GM12878 (cell line): ENCODE results near the gene VMAC. TPM values are rescaled to one million over a fixed set of nuclear protein-coding genes. Genes with fewer than 3 reads are reported as not detected.

Source experiments
- ATAC-seq: fragments of 200-7000 bp; cut with Tn5 transposase; 3 replicates; pipeline ENCODE4 v1.9.1; 2020; ENCODE audit warnings: mild to moderate bottlenecking, moderate library complexity
- BruUV-seq: library from RNA; stranded (reverse); fragments of 400-500 nt; replicated peaks from 2 replicates; lab custom pipeline; 2021; lab: Mats Ljungman, UMichigan
- CTCF ChIA-PET: fragments of 300-600 bp; sonication (Branson Sonifier 250); formaldehyde crosslinking; extraction: SDS; loops from one replicate; lab custom pipeline; 2021; ENCODE audit warnings: inconsistent platforms; lab: Yijun Ruan, JAX
- POLR2A ChIA-PET: fragments of 350-600 bp; formaldehyde crosslinking; extraction: SDS; loops from one replicate; lab custom pipeline; 2021; ENCODE audit warnings: inconsistent platforms; lab: Charles Lee
- RAD21 ChIA-PET: fragments of 300-600 bp; sonication (Branson Sonifier 250); formaldehyde crosslinking; loops from one replicate; lab custom pipeline; 2023; ENCODE audit warnings: antibody characterized with exemption; ENCODE audit not compliant: unreplicated experiment; lab: Charles Lee
- SMC1A ChIA-PET: fragments of 300-600 bp; sonication (Branson Sonifier 250); formaldehyde crosslinking; loops from one replicate; lab custom pipeline; 2023; ENCODE audit not compliant: unreplicated experiment, uncharacterized antibody; lab: Charles Lee
- DNase-seq: peaks from one replicate; pipeline ENCODE4 v3.0.0-alpha.2; 2011; ENCODE audit warnings: low read depth, low spot score
- FAIRE-seq: peaks from 3 replicates; lab custom pipeline; 2011; peaks lifted over from hg19 to GRCh38; lab: Jason Lieb, UNC
- H2AFZ ChIP-seq: 2 replicates; pipeline ENCODE4 v1.6.0; 2011; ENCODE audit warnings: low read depth, low read length, control low read depth; ENCODE audit not compliant: control insufficient read depth
- H3K27ac ChIP-seq: 2 replicates; pipeline ENCODE4 v1.5.1; 2011; ENCODE audit warnings: control low read depth; ENCODE audit not compliant: control insufficient read depth, insufficient read depth
- H3K27me3 ChIP-seq, 2 experiments: replicated peaks in 1 of 2; 2 replicates each; pipeline versions ENCODE4 v1.6.0 to v1.6.1; 2011; ENCODE audit warnings: low read length in 1 of 2; ENCODE audit not compliant: control insufficient read depth in 2 of 2, insufficient read depth in 2 of 2
- H3K36me3 ChIP-seq, 2 experiments: 2 replicates each; pipeline ENCODE4 v1.5.1; 2011; ENCODE audit warnings: low read length in 1 of 2; ENCODE audit not compliant: control insufficient read depth in 2 of 2, insufficient read depth in 2 of 2
- H3K4me1 ChIP-seq: 2 replicates; pipeline ENCODE4 v1.6.1; 2011; ENCODE audit warnings: mild to moderate bottlenecking, low read length, moderate library complexity, mixed read lengths; ENCODE audit not compliant: control insufficient read depth, insufficient read depth
- H3K4me2 ChIP-seq: 2 replicates; pipeline ENCODE4 v1.6.0; 2011; ENCODE audit warnings: control low read depth; ENCODE audit not compliant: control insufficient read depth, insufficient read depth
- H3K4me3 ChIP-seq: fragments of 200-600 bp; sonication (generic); 2 replicates; pipeline ENCODE4 v1.5.1; 2016
- H3K79me2 ChIP-seq: 2 replicates; pipeline ENCODE4 v1.6.0; 2011; ENCODE audit warnings: low read length; ENCODE audit not compliant: control insufficient read depth, insufficient read depth
- H3K9ac ChIP-seq: 2 replicates; pipeline ENCODE4 v1.8.0; 2011; ENCODE audit warnings: low read length, control low read depth, mixed read lengths; ENCODE audit not compliant: control insufficient read depth, insufficient read depth
- H3K9me3 ChIP-seq: replicated peaks from 3 replicates; pipeline ENCODE4 v1.5.1; 2011; ENCODE audit warnings: mild to moderate bottlenecking, low read length; ENCODE audit not compliant: control insufficient read depth, insufficient read depth
- H4K20me1 ChIP-seq: 2 replicates; pipeline ENCODE4 v1.6.0; 2011; ENCODE audit not compliant: control insufficient read depth, insufficient read depth
- ATF7 ChIP-seq: fragments of 450-650 bp; IDR thresholded peaks from 2 replicates; pipeline ENCODE4 v1.6.1; 2016; ENCODE audit warnings: low read depth, mild to moderate bottlenecking
- BCLAF1 ChIP-seq: fragments of 450-650 bp; IDR thresholded peaks from 2 replicates; pipeline ENCODE4 v1.6.1; 2017; ENCODE audit warnings: antibody characterized with exemption, mild to moderate bottlenecking, moderate library complexity
- EZH2 ChIP-seq: IDR thresholded peaks from 2 replicates; pipeline ENCODE4 v1.6.1; 2012; ENCODE audit warnings: low read depth, mild to moderate bottlenecking, control low read depth, inconsistent platforms, low read length, borderline replicate concordance; ENCODE audit not compliant: control insufficient read depth
- NFYB ChIP-seq: IDR thresholded peaks from 2 replicates; pipeline ENCODE4 v1.6.1; 2011; ENCODE audit warnings: low read depth, mild to moderate bottlenecking, low read length, improper control_type of control experiment, moderate library complexity; ENCODE audit not compliant: insufficient read depth
- POU2F2 ChIP-seq: IDR thresholded peaks from 3 replicates; pipeline ENCODE4 v1.6.1; 2011; ENCODE audit warnings: low read depth, mild to moderate bottlenecking, low read length, borderline replicate concordance
- RBBP5 ChIP-seq: fragments of 200-600 bp; sonication (generic); conservative IDR thresholded peaks from 2 replicates; pipeline ENCODE4 v1.6.1; 2016
- ZNF687 ChIP-seq: fragments of 450-650 bp; IDR thresholded peaks from 2 replicates; pipeline ENCODE4 v1.6.1; 2017; ENCODE audit warnings: mild to moderate bottlenecking, moderate library complexity
- WGBS: methylation state at CpG from one replicate; pipeline ENCODE4 v1.1.6; 2016; ENCODE audit warnings: low lambda C conversion rate; ENCODE audit not compliant: insufficient replicate concordance, insufficient coverage; ENCODE audit errors: missing lambda C conversion rate; 5-methylcytosine and 5-hydroxymethylcytosine counted together
- in situ Hi-C: fragments of 300-500 bp; cut with MboI; formaldehyde crosslinking; loops from 9 replicates; pipeline ENCODE4 v1.14.3; 2018; ENCODE audit warnings: mixed read lengths
- intact Hi-C: fragments of 100-400 bp; cut with micrococcal nuclease; formaldehyde crosslinking; loops from one replicate; pipeline ENCODE4 v1.14.2; 2022; ENCODE audit not compliant: unreplicated experiment
- polyA plus RNA-seq, 11 experiments: library from polyadenylated mRNA; depleted of rRNA in 4 of 11; unstranded in 6 of 11; stranded (reverse) in 5 of 11; fragments of >200 nt; fragmentation: Nextera tagmentation in 4 of 11; fragmentation: Illumina TruSeq in 1 of 11; extraction: Ambion mirVana in 4 of 11; extraction: Trizol in 1 of 11; gene quantifications; 1 replicate in 1 of 11; 2 replicates in 10 of 11; pipeline versions ENCODE4 v1.2.1 to v1.2.3, GENCODE V29; 2011 to 2016; ENCODE audit warnings: inconsistent platforms in 2 of 11, missing spikeins in 2 of 11, low read depth in 1 of 11
- total RNA-seq, 4 experiments: library from RNA; depleted of rRNA in 3 of 4; stranded (reverse); fragments of >200 nt in 3 of 4; fragmentation: Illumina TruSeq in 1 of 4; extraction: Trizol in 1 of 4; gene quantifications; 2 replicates each; pipeline versions ENCODE4 v1.2.1 to v1.2.3, GENCODE V29; 2013 to 2021
- TF ChIP-seq, protein P1 (sequence below): IDR thresholded peaks from 2 replicates; pipeline ENCODE4 v1.6.1; 2012; ENCODE audit warnings: low read depth, low read length, improper control_type of control experiment

VMAC gene
- total and polyA plus RNA-seq, 10 of the 15 experiments (the other 5 are each of a cell fraction or from before 2014, with no cell fraction given), result 0.18 to 6.8 (median 1.8) TPM

- H3K4me1 ChIP-seq, result no peaks in the 10 kb centered on the region
- H3K36me3 ChIP-seq, result peaks cover 11 to 22% of the 10 kb centered on the region in 2 experiments; a peak in 3 of 4 replicates
- peaks cover 6% of the 10 kb centered on the region; the same call in 1 of the 2 replicates for H3K79me2 ChIP-seq
- no peak for FAIRE-seq
- no peak overlapping the region for H2AFZ ChIP-seq
- no peaks in the 10 kb centered on the region for H3K27me3 ChIP-seq
- H4K20me1 ChIP-seq, result no peaks in the 10 kb centered on the region
- CTCF ChIA-PET, result no interaction called here
- in situ Hi-C loops, result no loop called here
- 97% methylated on average over 10 of the region's 10 CpGs for WGBS
- TF ChIP-seq POU2F2, result no peak
- no peak for TF ChIP-seq EZH2
- TF ChIP-seq NFYB, result no peak
- TF ChIP-seq BCLAF1, result no peak
- TF ChIP-seq, protein P1, sequence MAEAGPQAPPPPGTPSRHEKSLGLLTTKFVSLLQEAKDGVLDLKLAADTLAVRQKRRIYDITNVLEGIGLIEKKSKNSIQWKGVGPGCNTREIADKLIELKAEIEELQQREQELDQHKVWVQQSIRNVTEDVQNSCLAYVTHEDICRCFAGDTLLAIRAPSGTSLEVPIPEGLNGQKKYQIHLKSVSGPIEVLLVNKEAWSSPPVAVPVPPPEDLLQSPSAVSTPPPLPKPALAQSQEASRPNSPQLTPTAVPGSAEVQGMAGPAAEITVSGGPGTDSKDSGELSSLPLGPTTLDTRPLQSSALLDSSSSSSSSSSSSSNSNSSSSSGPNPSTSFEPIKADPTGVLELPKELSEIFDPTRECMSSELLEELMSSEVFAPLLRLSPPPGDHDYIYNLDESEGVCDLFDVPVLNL, result no peak
- TF ChIP-seq ATF7, result no peak
- TF ChIP-seq ZNF687, result no peak
- no peak for TF ChIP-seq RBBP5
- RAD21 ChIA-PET, result no interaction called here
- no peaks in the 10 kb centered on the region for H3K9me3 ChIP-seq
- intact Hi-C loops, result no loop called here
- no peak for DNase-seq
- no peak overlapping the region for H3K9ac ChIP-seq
- no TSS peak for BruUV-seq
- no peak for ATAC-seq
- H3K4me2 ChIP-seq, result no peak overlapping the region
- H3K4me3 ChIP-seq, result no peak overlapping the region
- H3K27ac ChIP-seq, result no peak overlapping the region
- SMC1A ChIA-PET, result no interaction called here
- POLR2A ChIA-PET, result no interaction called here
Observed at GRCh38 chr19:5943045-5943444, 38.4 kb downstream of the VMAC start.
